GM12878 (cell line): ENCODE measurements around the gene ZNF668. TPM values are rescaled to one million over a fixed set of nuclear protein-coding genes. Genes with fewer than 3 reads are reported as not detected.

Experiments used
- ATAC-seq: fragments of 200-7000 bp; cut with Tn5 transposase; 3 replicates; pipeline ENCODE4 v1.9.1; 2020; ENCODE audit warnings: mild to moderate bottlenecking, moderate library complexity
- BruUV-seq: library from RNA; stranded (reverse); fragments of 400-500 nt; replicated peaks from 2 replicates; lab custom pipeline; 2021; lab: Mats Ljungman, UMichigan
- CTCF ChIA-PET: fragments of 300-600 bp; sonication (Branson Sonifier 250); formaldehyde crosslinking; extraction: SDS; loops from one replicate; lab custom pipeline; 2021; ENCODE audit warnings: inconsistent platforms; lab: Yijun Ruan, JAX
- POLR2A ChIA-PET: fragments of 350-600 bp; formaldehyde crosslinking; extraction: SDS; loops from one replicate; lab custom pipeline; 2021; ENCODE audit warnings: inconsistent platforms; lab: Charles Lee
- RAD21 ChIA-PET: fragments of 300-600 bp; sonication (Branson Sonifier 250); formaldehyde crosslinking; loops from one replicate; lab custom pipeline; 2023; ENCODE audit warnings: antibody characterized with exemption; ENCODE audit not compliant: unreplicated experiment; lab: Charles Lee
- SMC1A ChIA-PET: fragments of 300-600 bp; sonication (Branson Sonifier 250); formaldehyde crosslinking; loops from one replicate; lab custom pipeline; 2023; ENCODE audit not compliant: unreplicated experiment, uncharacterized antibody; lab: Charles Lee
- DNase-seq: peaks from one replicate; pipeline ENCODE4 v3.0.0-alpha.2; 2011; ENCODE audit warnings: low read depth, low spot score
- FAIRE-seq: peaks from 3 replicates; lab custom pipeline; 2011; peaks lifted over from hg19 to GRCh38; lab: Jason Lieb, UNC
- H2AFZ ChIP-seq: 2 replicates; pipeline ENCODE4 v1.6.0; 2011; ENCODE audit warnings: low read depth, low read length, control low read depth; ENCODE audit not compliant: control insufficient read depth
- H3K27ac ChIP-seq: 2 replicates; pipeline ENCODE4 v1.5.1; 2011; ENCODE audit warnings: control low read depth; ENCODE audit not compliant: control insufficient read depth, insufficient read depth
- H3K27me3 ChIP-seq, 2 experiments: replicated peaks in 1 of 2; 2 replicates each; pipeline versions ENCODE4 v1.6.0 to v1.6.1; 2011; ENCODE audit warnings: low read length in 1 of 2; ENCODE audit not compliant: control insufficient read depth in 2 of 2, insufficient read depth in 2 of 2
- H3K36me3 ChIP-seq, 2 experiments: 2 replicates each; pipeline ENCODE4 v1.5.1; 2011; ENCODE audit warnings: low read length in 1 of 2; ENCODE audit not compliant: control insufficient read depth in 2 of 2, insufficient read depth in 2 of 2
- H3K4me1 ChIP-seq: 2 replicates; pipeline ENCODE4 v1.6.1; 2011; ENCODE audit warnings: mild to moderate bottlenecking, low read length, moderate library complexity, mixed read lengths; ENCODE audit not compliant: control insufficient read depth, insufficient read depth
- H3K4me2 ChIP-seq: 2 replicates; pipeline ENCODE4 v1.6.0; 2011; ENCODE audit warnings: control low read depth; ENCODE audit not compliant: control insufficient read depth, insufficient read depth
- H3K4me3 ChIP-seq: fragments of 200-600 bp; sonication (generic); 2 replicates; pipeline ENCODE4 v1.5.1; 2016
- H3K79me2 ChIP-seq: 2 replicates; pipeline ENCODE4 v1.6.0; 2011; ENCODE audit warnings: low read length; ENCODE audit not compliant: control insufficient read depth, insufficient read depth
- H3K9ac ChIP-seq: 2 replicates; pipeline ENCODE4 v1.8.0; 2011; ENCODE audit warnings: low read length, control low read depth, mixed read lengths; ENCODE audit not compliant: control insufficient read depth, insufficient read depth
- H3K9me3 ChIP-seq: replicated peaks from 3 replicates; pipeline ENCODE4 v1.5.1; 2011; ENCODE audit warnings: mild to moderate bottlenecking, low read length; ENCODE audit not compliant: control insufficient read depth, insufficient read depth
- H4K20me1 ChIP-seq: 2 replicates; pipeline ENCODE4 v1.6.0; 2011; ENCODE audit not compliant: control insufficient read depth, insufficient read depth
- CHD1 ChIP-seq: IDR thresholded peaks from 2 replicates; pipeline ENCODE4 v1.6.1; 2012; ENCODE audit warnings: low read depth, low read length, improper control_type of control experiment
- MXI1 ChIP-seq: fragments of 150-350 bp; IDR thresholded peaks from 2 replicates; pipeline ENCODE4 v1.6.1; 2011; ENCODE audit warnings: low read depth, mild to moderate bottlenecking, inconsistent platforms, low read length, improper control_type of control experiment
- POLR2A ChIP-seq: IDR thresholded peaks from 2 replicates; pipeline ENCODE4 v1.6.1; 2011; ENCODE audit warnings: low read depth, mild to moderate bottlenecking, low read length
- RFX5 ChIP-seq: IDR thresholded peaks from 2 replicates; pipeline ENCODE4 v1.6.1; 2011; ENCODE audit warnings: low read depth, low read length, improper control_type of control experiment
- SMAD5 ChIP-seq: IDR thresholded peaks from 2 replicates; pipeline ENCODE4 v1.6.1; 2016; ENCODE audit warnings: antibody characterized with exemption, low read depth
- ZNF24 ChIP-seq: fragments of 450-650 bp; IDR thresholded peaks from 2 replicates; pipeline ENCODE4 v1.6.1; 2017; ENCODE audit warnings: antibody characterized with exemption, mild to moderate bottlenecking
- WGBS: methylation state at CpG from one replicate; pipeline ENCODE4 v1.1.6; 2016; ENCODE audit warnings: low lambda C conversion rate; ENCODE audit not compliant: insufficient replicate concordance, insufficient coverage; ENCODE audit errors: missing lambda C conversion rate; 5-methylcytosine and 5-hydroxymethylcytosine counted together
- in situ Hi-C: fragments of 300-500 bp; cut with MboI; formaldehyde crosslinking; loops from 9 replicates; pipeline ENCODE4 v1.14.3; 2018; ENCODE audit warnings: mixed read lengths
- intact Hi-C: fragments of 100-400 bp; cut with micrococcal nuclease; formaldehyde crosslinking; loops from one replicate; pipeline ENCODE4 v1.14.2; 2022; ENCODE audit not compliant: unreplicated experiment
- polyA plus RNA-seq, 11 experiments: library from polyadenylated mRNA; depleted of rRNA in 4 of 11; unstranded in 6 of 11; stranded (reverse) in 5 of 11; fragments of >200 nt; fragmentation: Nextera tagmentation in 4 of 11; fragmentation: Illumina TruSeq in 1 of 11; extraction: Ambion mirVana in 4 of 11; extraction: Trizol in 1 of 11; gene quantifications; 1 replicate in 1 of 11; 2 replicates in 10 of 11; pipeline versions ENCODE4 v1.2.1 to v1.2.3, GENCODE V29; 2011 to 2016; ENCODE audit warnings: inconsistent platforms in 2 of 11, missing spikeins in 2 of 11, low read depth in 1 of 11
- total RNA-seq, 4 experiments: library from RNA; depleted of rRNA in 3 of 4; stranded (reverse); fragments of >200 nt in 3 of 4; fragmentation: Illumina TruSeq in 1 of 4; extraction: Trizol in 1 of 4; gene quantifications; 2 replicates each; pipeline versions ENCODE4 v1.2.1 to v1.2.3, GENCODE V29; 2013 to 2021
- TF ChIP-seq, protein P1 (sequence below), 3 experiments: IDR thresholded peaks in 2 of 3; conservative IDR thresholded peaks in 1 of 3; 2 replicates each; pipeline ENCODE4 v1.5.1; 2011; ENCODE audit warnings: low read depth in 3 of 3, low read length in 3 of 3, mild to moderate bottlenecking in 3 of 3, control low read depth in 2 of 3, moderate library complexity in 2 of 3, inconsistent platforms in 1 of 3, mixed read lengths in 1 of 3; ENCODE audit not compliant: control insufficient read depth in 2 of 3, insufficient read depth in 1 of 3; ENCODE audit errors: extremely low read depth in 1 of 3

ZNF668 gene
- total and polyA plus RNA-seq, 10 of the 15 experiments (the other 5 are each of a cell fraction or from before 2014, with no cell fraction given) = 0.05 to 20.7 (median 10.0) TPM; not detected in 1

DNA sequence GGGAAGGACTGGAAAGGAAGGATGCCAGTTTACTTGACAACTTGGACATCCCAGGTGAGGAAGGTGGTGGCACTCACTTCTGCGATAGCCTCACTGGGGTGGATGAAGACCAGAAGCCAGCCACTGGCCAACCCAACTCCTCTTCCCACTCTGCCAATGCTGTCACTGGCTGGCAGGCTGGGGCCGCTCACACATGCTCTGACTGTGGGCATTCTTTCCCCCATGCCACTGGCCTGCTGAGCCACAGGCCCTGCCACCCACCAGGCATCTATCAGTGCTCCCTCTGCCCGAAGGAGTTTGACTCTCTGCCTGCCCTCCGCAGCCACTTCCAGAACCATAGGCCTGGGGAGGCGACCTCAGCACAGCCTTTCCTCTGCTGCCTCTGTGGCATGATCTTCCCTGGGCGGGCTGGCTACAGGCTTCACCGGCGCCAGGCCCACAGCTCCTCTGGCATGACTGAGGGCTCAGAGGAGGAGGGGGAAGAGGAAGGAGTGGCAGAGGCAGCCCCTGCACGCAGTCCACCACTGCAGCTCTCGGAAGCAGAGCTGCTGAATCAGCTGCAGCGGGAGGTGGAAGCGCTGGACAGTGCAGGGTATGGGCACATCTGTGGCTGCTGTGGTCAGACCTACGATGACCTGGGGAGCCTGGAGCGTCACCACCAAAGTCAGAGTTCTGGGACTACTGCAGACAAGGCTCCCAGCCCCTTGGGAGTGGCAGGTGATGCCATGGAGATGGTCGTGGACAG, 4.7 kb upstream of the ZNF668 start:
- H3K79me2 ChIP-seq = peaks cover 17% of the 10 kb centered on the region
- 91% methylated on average over 15 of the region's 15 CpGs for WGBS
- no peaks in the 10 kb centered on the region for H3K9me3 ChIP-seq
- no peaks in the 10 kb centered on the region for H4K20me1 ChIP-seq
- ChIA-PET SMC1A (no interaction called here), RAD21 (no interaction called here)
- H3K4me2 ChIP-seq = no peak overlapping the region
- H3K4me3 ChIP-seq = no peak overlapping the region
- no TSS peak for BruUV-seq
- ATAC-seq = no peak
- no peaks in the 10 kb centered on the region for H3K27me3 ChIP-seq
- peaks cover 8 to 14% of the 10 kb centered on the region in 2 experiments; a peak in 3 of 4 replicates for H3K36me3 ChIP-seq
- no peak overlapping the region for H3K27ac ChIP-seq
- intact Hi-C loops = loop anchor here (10.0 kb wide), 1 partner anchor 84 kb away; no protein-coding TSS in a partner anchor
- no peak for FAIRE-seq
- TF ChIP-seq POLR2A (peak; percentile 42; the same call in 1 of the 2 replicates), SMAD5 (no peak)
- TF ChIP-seq, all 136 proteins: peak for 1
- in situ Hi-C loops = no loop called here
- Histone ChIP-seq H2AFZ (no peak overlapping the region), H3K9ac (no peak overlapping the region), H3K4me1 (no peaks in the 10 kb centered on the region; the same call in 1 of the 2 replicates)
- ChIA-PET POLR2A (interaction anchor here (0.5 kb wide), 1 partner anchor 31 kb away, joined by 3 read pairs; no protein-coding TSS in a partner anchor), CTCF (interaction anchor here (1.2 kb wide), 1 partner anchor 94 kb away, joined by 4 read pairs; the partner anchor contains the start of gene HSD3B7)
- no peak for DNase-seq

DNA sequence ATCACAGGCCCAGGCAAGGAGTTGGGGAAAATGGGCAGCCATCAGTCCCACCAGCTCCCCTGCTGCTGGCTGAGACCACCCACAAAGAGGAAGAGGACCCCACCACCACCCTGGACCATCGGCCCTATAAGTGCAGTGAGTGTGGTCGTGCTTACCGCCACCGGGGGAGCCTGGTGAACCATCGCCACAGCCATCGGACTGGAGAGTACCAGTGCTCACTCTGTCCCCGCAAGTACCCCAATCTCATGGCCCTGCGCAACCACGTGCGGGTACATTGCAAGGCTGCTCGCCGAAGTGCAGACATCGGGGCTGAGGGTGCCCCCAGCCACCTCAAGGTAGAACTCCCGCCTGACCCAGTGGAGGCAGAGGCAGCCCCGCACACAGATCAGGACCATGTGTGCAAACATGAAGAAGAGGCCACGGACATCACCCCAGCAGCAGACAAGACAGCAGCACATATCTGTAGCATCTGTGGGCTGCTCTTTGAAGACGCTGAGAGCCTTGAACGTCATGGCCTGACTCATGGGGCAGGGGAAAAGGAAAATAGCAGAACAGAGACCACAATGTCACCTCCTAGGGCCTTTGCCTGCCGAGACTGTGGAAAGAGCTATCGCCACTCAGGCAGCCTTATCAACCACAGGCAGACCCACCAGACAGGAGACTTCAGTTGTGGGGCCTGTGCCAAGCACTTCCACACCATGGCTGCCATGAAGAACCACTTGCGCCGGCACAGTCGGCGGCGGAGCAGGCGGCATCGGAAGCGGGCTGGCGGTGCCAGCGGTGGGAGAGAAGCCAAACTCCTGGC, 3.8 kb upstream of the ZNF668 start:
- Histone ChIP-seq H2AFZ (no peak overlapping the region), H3K36me3 (peaks cover 8 to 14% of the 10 kb centered on the region in 2 experiments; a peak in 3 of 4 replicates), H3K4me1 (no peaks in the 10 kb centered on the region; the same call in 1 of the 2 replicates), H3K27ac (no peak overlapping the region), H3K79me2 (peaks cover 25% of the 10 kb centered on the region), H3K9ac (no peak overlapping the region), H3K9me3 (no peaks in the 10 kb centered on the region), H4K20me1 (no peaks in the 10 kb centered on the region), H3K27me3 (no peaks in the 10 kb centered on the region), H3K4me2 (no peak overlapping the region), H3K4me3 (no peak overlapping the region)
- SMC1A ChIA-PET = no interaction called here
- RAD21 ChIA-PET = no interaction called here
- POLR2A ChIA-PET = no interaction called here
- FAIRE-seq (no peak), DNase-seq (no peak), ATAC-seq (no peak)
- TF ChIP-seq ZNF24 (no peak), MXI1 (no peak), RFX5 (no peak), CHD1 (no peak)
- TF ChIP-seq, protein P1, sequence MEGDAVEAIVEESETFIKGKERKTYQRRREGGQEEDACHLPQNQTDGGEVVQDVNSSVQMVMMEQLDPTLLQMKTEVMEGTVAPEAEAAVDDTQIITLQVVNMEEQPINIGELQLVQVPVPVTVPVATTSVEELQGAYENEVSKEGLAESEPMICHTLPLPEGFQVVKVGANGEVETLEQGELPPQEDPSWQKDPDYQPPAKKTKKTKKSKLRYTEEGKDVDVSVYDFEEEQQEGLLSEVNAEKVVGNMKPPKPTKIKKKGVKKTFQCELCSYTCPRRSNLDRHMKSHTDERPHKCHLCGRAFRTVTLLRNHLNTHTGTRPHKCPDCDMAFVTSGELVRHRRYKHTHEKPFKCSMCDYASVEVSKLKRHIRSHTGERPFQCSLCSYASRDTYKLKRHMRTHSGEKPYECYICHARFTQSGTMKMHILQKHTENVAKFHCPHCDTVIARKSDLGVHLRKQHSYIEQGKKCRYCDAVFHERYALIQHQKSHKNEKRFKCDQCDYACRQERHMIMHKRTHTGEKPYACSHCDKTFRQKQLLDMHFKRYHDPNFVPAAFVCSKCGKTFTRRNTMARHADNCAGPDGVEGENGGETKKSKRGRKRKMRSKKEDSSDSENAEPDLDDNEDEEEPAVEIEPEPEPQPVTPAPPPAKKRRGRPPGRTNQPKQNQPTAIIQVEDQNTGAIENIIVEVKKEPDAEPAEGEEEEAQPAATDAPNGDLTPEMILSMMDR (IDR thresholded peaks at IDR 0.05 in 2 of 3, conservative IDR thresholded peaks at IDR 0.05 in 1 of 3; ENCODE audit: control insufficient read depth in 2 of 3, extremely low read depth in 1 of 3, insufficient read depth in 1 of 3, low read depth in 3 of 3, low read length in 3 of 3) = no peak
- WGBS = 96% methylated on average over 30 of the region's 30 CpGs
- intact Hi-C loops = loop anchor here (10.0 kb wide), 1 partner anchor 83 kb away; no protein-coding TSS in a partner anchor
- BruUV-seq = no TSS peak
- CTCF ChIA-PET = interaction anchor here (0.6 to 1.2 kb wide), 3 partner anchors 92 to 105 kb away, joined by 3 to 5 read pairs (median 4); partner anchors contain the start of gene HSD3B7
- in situ Hi-C loops = no loop called here
